Stomach (tissue), 9 donors: ENCODE results near the gene ICAM3. TPM values are rescaled to one million over a fixed set of nuclear protein-coding genes. Genes with fewer than 3 reads are reported as not detected.

Experiments
- DNase-seq, 2 donors: peaks; one replicate each; pipeline versions ENCODE4 v3.0.0 to v3.0.0-alpha.2; 2013 to 2019
- H3K27ac ChIP-seq, 5 donors: fragments of 200-600 bp in 4 of 5; sonication (generic) in 4 of 5; one replicate each; pipeline ENCODE4 v1.5.1; 2013 to 2019; ENCODE audit warnings: mild to moderate bottlenecking in 1 of 5, moderate library complexity in 1 of 5
- H3K27me3 ChIP-seq, 3 donors: fragments of 200-600 bp; sonication (generic); one replicate each; pipeline ENCODE4 v1.5.1; 2017 to 2019; ENCODE audit warnings: mixed run types in 1 of 3
- H3K36me3 ChIP-seq, 4 donors: fragments of 200-600 bp; sonication (generic); 1 replicate in 3 of 4; 2 replicates in 1 of 4; pipeline ENCODE4 v1.5.1; 2016 to 2019
- H3K4me1 ChIP-seq, 4 donors: fragments of 200-600 bp; sonication (generic); one replicate each; pipeline ENCODE4 v1.5.1; 2016 to 2019
- H3K4me3 ChIP-seq, 4 donors: fragments of 200-600 bp; sonication (generic) in 3 of 4; one replicate each; pipeline ENCODE4 v1.5.1; 2016 to 2019; ENCODE audit warnings: mild to moderate bottlenecking in 1 of 4
- H3K9me3 ChIP-seq, 4 donors: fragments of 200-600 bp; sonication (generic); one replicate each; pipeline ENCODE4 v1.5.1; 2016 to 2019
- EP300 ChIP-seq: sonication (generic); formaldehyde crosslinking; IDR thresholded peaks from one replicate; pipeline ENCODE4 v1.6.1; 2017; ENCODE audit warnings: antibody characterized with exemption
- POLR2A ChIP-seq, 4 donors: fragments of 450-650 bp; IDR thresholded peaks; one replicate each; pipeline ENCODE4 v1.6.1; 2016; ENCODE audit warnings: antibody characterized with exemption in 4 of 4, control low read depth in 2 of 4, mild to moderate bottlenecking in 1 of 4, moderate library complexity in 1 of 4
- POLR2AphosphoS5 ChIP-seq, 3 donors: sonication (generic); formaldehyde crosslinking; IDR thresholded peaks; one replicate each; pipeline ENCODE4 v1.6.1; 2016; ENCODE audit warnings: antibody characterized with exemption in 3 of 3
- WGBS, 5 donors: extraction: QIAGEN DNeasy Blood & Tissue Kit in 3 of 5; methylation state at CpG; one replicate each; pipeline versions ENCODE4 v1.1.5 to v1.1.7; 2013 to 2018; 5-methylcytosine and 5-hydroxymethylcytosine counted together
- intact Hi-C: fragments of 100-400 bp; cut with DNase I; formaldehyde crosslinking; loops from one replicate; pipeline ENCODE4 v1.15.1; 2023; ENCODE audit warnings: low total_unique reads
- polyA plus RNA-seq, 3 donors: library from polyadenylated mRNA; stranded (reverse); fragments of 200-250 nt; gene quantifications; one replicate each; pipeline ENCODE4 v1.2.3, GENCODE V29; 2013
- total RNA-seq, 5 donors: library from RNA; depleted of rRNA; stranded (reverse); fragments of >200 nt; gene quantifications; one replicate each; pipeline versions ENCODE4 v1.1.0 to v1.2.3, GENCODE V29; 2014 to 2016
- TF ChIP-seq, protein P1 (sequence below), 7 experiments: fragments of 450-650 bp in 4 of 7; fragments of 200-600 bp in 3 of 7; sonication (generic) in 3 of 7; IDR thresholded peaks; one replicate each; pipeline ENCODE4 v1.5.1; 2016 to 2019; ENCODE audit warnings: antibody characterized with exemption in 7 of 7, control low read depth in 2 of 7, mild to moderate bottlenecking in 1 of 7
- donor health status: healthy with polysubstance abuse.
- donor health status: Bipolar disorder and iron deficiency.
- donor health status: healthy.

The ICAM3 gene
- total and polyA plus RNA-seq, 8 donors = 3.5 to 17.1 (median 8.5) TPM; not detected in 1

DNA sequence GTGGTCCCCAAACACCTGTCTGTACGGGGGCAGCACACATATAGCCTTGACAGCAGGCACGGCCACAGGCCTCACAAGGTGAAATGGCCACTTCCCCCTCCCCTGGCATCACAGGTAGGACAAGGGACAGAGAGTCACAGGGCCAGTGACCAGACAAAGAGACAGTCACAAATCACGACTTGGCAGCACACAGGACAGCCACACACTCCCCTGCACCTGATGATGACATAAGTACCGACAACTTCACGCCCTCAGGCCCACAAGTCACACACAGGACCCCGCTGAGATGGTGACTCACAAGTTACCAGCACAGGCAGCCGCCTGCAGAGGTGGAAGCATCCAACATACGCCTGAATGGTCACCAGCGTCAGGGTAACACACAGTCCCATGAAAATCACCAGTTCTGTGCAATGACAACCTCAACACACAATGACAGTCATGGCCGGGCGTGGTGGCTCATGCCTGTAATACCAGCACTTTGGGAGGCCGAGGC, 24.4 kb upstream of the ICAM3 start:
- Histone ChIP-seq H3K4me3 (no peak overlapping the region), H3K27ac (no peak overlapping the region), H3K9me3 (no peaks in the 10 kb centered on the region), H3K36me3 (peaks cover 71 to 100% (median 100%) of the 10 kb centered on the region in 4 donors), H3K27me3 (no peaks in the 10 kb centered on the region), H3K4me1 (no peaks in the 10 kb centered on the region)
- TF ChIP-seq EP300 = no peak
- WGBS, 5 donors = 91 to 100% (median 95%) methylated on average over 2 to 12 of the region's 12 CpGs
- intact Hi-C loops = no loop called here
- no peak for DNase-seq

DNA sequence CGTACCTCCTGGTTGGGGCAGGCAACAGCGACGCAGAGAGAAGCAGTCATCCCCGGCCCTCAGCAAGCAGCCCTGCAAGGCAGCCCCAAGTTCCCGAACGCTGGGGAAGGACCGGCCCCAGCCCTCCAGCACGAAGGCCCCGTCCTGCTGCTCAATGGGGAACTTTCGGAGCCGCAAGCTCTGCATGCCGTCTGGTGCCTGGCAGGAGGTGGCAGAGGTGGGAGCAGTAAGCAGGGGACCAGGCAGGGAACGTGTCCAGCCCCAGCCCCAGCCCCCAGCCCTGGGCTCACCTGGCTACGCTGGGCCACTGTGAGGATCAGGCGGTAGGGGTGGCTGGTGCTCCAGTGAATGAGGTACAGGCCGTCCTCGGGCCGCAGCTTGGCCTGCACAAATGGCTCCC, 22.8 kb upstream of the ICAM3 start:
- 88 to 95% (median 92%) methylated on average over 7 to 18 of the region's 18 CpGs for WGBS, 5 donors
- no peak overlapping the region for H3K4me3 ChIP-seq
- no peaks in the 10 kb centered on the region for H3K9me3 ChIP-seq
- intact Hi-C loops = no loop called here
- H3K27me3 ChIP-seq = no peaks in the 10 kb centered on the region
- DNase-seq = no peak
- no peak for TF ChIP-seq POLR2AphosphoS5 (IDR thresholded peaks at IDR 0.05)
- no peak for TF ChIP-seq EP300
- TF ChIP-seq POLR2A (IDR thresholded peaks at IDR 0.05) = no peak
- TF ChIP-seq, protein P1, sequence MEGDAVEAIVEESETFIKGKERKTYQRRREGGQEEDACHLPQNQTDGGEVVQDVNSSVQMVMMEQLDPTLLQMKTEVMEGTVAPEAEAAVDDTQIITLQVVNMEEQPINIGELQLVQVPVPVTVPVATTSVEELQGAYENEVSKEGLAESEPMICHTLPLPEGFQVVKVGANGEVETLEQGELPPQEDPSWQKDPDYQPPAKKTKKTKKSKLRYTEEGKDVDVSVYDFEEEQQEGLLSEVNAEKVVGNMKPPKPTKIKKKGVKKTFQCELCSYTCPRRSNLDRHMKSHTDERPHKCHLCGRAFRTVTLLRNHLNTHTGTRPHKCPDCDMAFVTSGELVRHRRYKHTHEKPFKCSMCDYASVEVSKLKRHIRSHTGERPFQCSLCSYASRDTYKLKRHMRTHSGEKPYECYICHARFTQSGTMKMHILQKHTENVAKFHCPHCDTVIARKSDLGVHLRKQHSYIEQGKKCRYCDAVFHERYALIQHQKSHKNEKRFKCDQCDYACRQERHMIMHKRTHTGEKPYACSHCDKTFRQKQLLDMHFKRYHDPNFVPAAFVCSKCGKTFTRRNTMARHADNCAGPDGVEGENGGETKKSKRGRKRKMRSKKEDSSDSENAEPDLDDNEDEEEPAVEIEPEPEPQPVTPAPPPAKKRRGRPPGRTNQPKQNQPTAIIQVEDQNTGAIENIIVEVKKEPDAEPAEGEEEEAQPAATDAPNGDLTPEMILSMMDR (IDR thresholded peaks at IDR 0.05) = no peak
- H3K4me1 ChIP-seq = no peaks in the 10 kb centered on the region
- H3K36me3 ChIP-seq = peaks cover 63 to 100% (median 100%) of the 10 kb centered on the region in 4 donors
- no peak overlapping the region for H3K27ac ChIP-seq

DNA sequence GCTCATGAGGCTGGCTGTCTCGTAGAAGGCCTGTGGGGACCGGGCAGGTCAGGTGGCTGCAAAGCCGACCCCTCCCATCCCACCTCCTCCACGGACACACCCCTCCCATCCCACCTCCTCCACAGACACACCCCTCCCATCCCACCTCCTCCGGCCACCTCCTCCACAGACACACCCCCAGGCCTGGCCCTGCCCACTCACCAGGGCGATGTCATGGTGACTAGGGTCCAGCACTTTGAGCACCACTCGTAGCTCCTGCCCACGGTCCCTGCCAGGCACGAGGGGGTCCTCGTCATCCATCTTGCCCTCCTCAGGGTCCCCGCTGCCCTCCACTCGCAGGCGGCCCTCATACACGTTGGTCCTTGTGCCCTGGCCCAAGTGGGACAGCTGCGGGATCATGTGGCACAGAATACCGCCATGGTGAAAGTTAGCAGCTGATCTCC, 22.2 kb upstream of the ICAM3 start:
- TF ChIP-seq POLR2AphosphoS5 (IDR thresholded peaks at IDR 0.05) (no peak), POLR2A (IDR thresholded peaks at IDR 0.05) (no peak), EP300 (no peak)
- TF ChIP-seq, protein P1 (IDR thresholded peaks at IDR 0.05) = no peak
- 82 to 92% (median 85%) methylated on average over 14 to 16 of the region's 16 CpGs for WGBS, 5 donors
- Histone ChIP-seq H3K36me3 (peaks cover 60 to 100% (median 100%) of the 10 kb centered on the region in 4 donors), H3K9me3 (no peaks in the 10 kb centered on the region), H3K4me3 (no peak overlapping the region), H3K27me3 (no peaks in the 10 kb centered on the region), H3K4me1 (no peaks in the 10 kb centered on the region), H3K27ac (no peak overlapping the region)
- no peak for DNase-seq
- intact Hi-C loops = no loop called here

DNA sequence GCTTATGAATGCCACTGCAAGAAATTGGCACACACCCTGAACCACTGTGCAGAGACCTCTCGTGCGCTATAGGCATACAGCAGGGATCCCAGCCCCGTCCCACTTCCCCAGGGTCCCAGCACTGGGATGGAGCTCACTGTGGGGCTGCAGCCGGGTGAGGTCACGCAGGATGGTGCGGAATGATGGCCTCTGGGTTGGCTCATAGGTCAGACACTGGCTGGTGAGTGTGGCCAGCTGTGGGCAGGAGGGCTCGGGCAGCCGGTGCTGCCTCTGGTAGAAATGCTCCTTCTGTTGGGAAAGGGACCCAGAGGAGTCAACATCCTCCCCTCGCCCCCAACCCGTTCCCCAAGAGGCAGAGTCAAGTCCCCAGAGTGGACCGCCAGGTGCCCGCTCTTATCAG, 17.0 kb upstream of the ICAM3 start:
- DNase-seq = no peak
- Histone ChIP-seq H3K4me3 (no peak overlapping the region), H3K9me3 (no peaks in the 10 kb centered on the region), H3K36me3 (peaks cover 55 to 100% (median 100%) of the 10 kb centered on the region in 4 donors), H3K27ac (no peak overlapping the region), H3K4me1 (peaks cover 0 to 8% (median 4%) of the 10 kb centered on the region in 4 donors), H3K27me3 (no peaks in the 10 kb centered on the region)
- WGBS, 5 donors = 92 to 97% (median 96%) methylated on average over 10 to 12 of the region's 12 CpGs
- TF ChIP-seq EP300 (no peak), POLR2AphosphoS5 (IDR thresholded peaks at IDR 0.05) (no peak), POLR2A (IDR thresholded peaks at IDR 0.05) (no peak)
- TF ChIP-seq, protein P1 (IDR thresholded peaks at IDR 0.05) = no peak
- intact Hi-C loops = no loop called here

DNA sequence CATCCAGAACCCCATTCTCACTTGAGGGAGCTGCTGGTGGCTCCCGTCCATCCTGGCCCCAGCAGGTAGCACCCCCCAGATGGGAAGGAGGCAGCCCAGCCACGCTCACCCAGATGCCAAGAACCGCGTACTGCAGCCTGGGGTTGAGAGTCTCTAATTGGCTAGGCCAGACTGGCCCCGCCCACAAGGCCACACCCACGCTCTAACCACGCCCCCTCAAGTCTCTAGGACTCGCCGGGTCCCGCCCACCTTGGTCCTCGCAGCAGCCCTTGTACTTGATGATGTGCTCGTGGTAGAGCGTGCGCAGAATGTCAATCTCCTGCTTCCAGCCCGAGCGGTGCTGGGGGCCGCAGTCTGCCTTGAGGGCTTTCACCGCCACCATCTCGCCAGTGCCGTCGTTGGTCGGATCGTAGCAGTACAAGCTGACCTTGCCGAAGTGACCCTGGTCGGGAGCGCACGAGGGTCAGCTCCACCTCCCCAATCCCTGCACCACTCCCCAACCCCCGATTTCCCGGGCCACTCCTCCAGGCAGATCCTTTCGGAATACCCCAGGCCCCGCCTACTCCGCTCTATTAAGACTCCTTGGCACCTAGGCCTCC, 14.5 kb upstream of the ICAM3 start:
- peak overlapping the region in 1 of 5 donors; percentile 58 for H3K27ac ChIP-seq
- intact Hi-C loops = no loop called here
- 78 to 89% (median 85%) methylated on average over 26 to 32 of the region's 32 CpGs for WGBS, 5 donors
- no peaks in the 10 kb centered on the region for H3K27me3 ChIP-seq
- peaks cover 0 to 8% (median 4%) of the 10 kb centered on the region in 4 donors for H3K4me1 ChIP-seq
- no peaks in the 10 kb centered on the region for H3K9me3 ChIP-seq
- TF ChIP-seq POLR2A (IDR thresholded peaks at IDR 0.05) (no peak), POLR2AphosphoS5 (IDR thresholded peaks at IDR 0.05) (no peak), EP300 (no peak)
- TF ChIP-seq, protein P1 (IDR thresholded peaks at IDR 0.05) = no peak
- no peak overlapping the region for H3K4me3 ChIP-seq
- H3K36me3 ChIP-seq = peaks cover 39 to 97% (median 96%) of the 10 kb centered on the region in 4 donors
- peak in 1 of 2 donors; percentile 83 for DNase-seq
